A549 (cell line): ENCODE measurements around the gene DAB1. TPM values are rescaled to one million over a fixed set of nuclear protein-coding genes. Genes with fewer than 3 reads are reported as not detected.

Experiments used
- ATAC-seq, 2 experiments: fragments of 200-7000 bp in 1 of 2; fragments of >200 bp in 1 of 2; cut with Nextera tagmentation in 1 of 2; cut with Tn5 transposase in 1 of 2; 3 replicates each; pipeline versions ENCODE4 v1.8.0 to v1.9.1; 2018 to 2020; ENCODE audit warnings: mild to moderate bottlenecking in 1 of 2, moderate library complexity in 1 of 2
- CTCF ChIA-PET: fragments of 300-600 bp; sonication (Branson Sonifier 250); formaldehyde crosslinking; extraction: SDS; loops from one replicate; lab custom pipeline; 2021; ENCODE audit warnings: antibody characterized with exemption, inconsistent platforms; lab: Yijun Ruan, JAX
- POLR2A ChIA-PET: fragments of 350-600 bp; formaldehyde crosslinking; extraction: SDS; loops from one replicate; lab custom pipeline; 2021; ENCODE audit warnings: antibody characterized with exemption, inconsistent platforms; lab: Yijun Ruan, JAX
- DNase-seq, 2 experiments: peaks; one replicate each; pipeline versions ENCODE4 v3.0.0 to v3.0.0-alpha.2; 2011 to 2016; ENCODE audit warnings: low read depth in 1 of 2, low spot score in 1 of 2
- FAIRE-seq: peaks from 2 replicates; lab custom pipeline; 2011; peaks lifted over from hg19 to GRCh38; lab: Jason Lieb, UNC
- H3K27ac ChIP-seq, 2 experiments: fragments of >200 bp; sonication (Bioruptor Twin); formaldehyde crosslinking; 3 replicates each; pipeline ENCODE4 v1.5.1; 2016 to 2017
- H3K4me1 ChIP-seq: fragments of >200 bp; sonication (Bioruptor Twin); formaldehyde crosslinking; 3 replicates; pipeline ENCODE4 v1.6.1; 2016
- H3K4me2 ChIP-seq: fragments of >200 bp; sonication (Bioruptor Twin); formaldehyde crosslinking; 3 replicates; pipeline ENCODE4 v1.6.1; 2016
- H3K4me3 ChIP-seq: fragments of >200 bp; sonication (Bioruptor Twin); formaldehyde crosslinking; 3 replicates; pipeline ENCODE4 v1.5.1; 2016
- H3K9me3 ChIP-seq: fragments of >200 bp; sonication (Bioruptor Twin); formaldehyde crosslinking; 3 replicates; pipeline ENCODE4 v1.6.1; 2016
- ATOH8 ChIP-seq: fragments of 250-450 bp; sonication (Bioruptor Pico); IDR thresholded peaks from 2 replicates; pipeline ENCODE4 v1.5.0; 2020; ENCODE audit warnings: low read depth, mild to moderate bottlenecking, moderate library complexity
- CBX8 ChIP-seq: fragments of 200-600 bp; sonication (generic); IDR thresholded peaks from 2 replicates; pipeline ENCODE4 v1.6.1; 2016
- CEBPB ChIP-seq, 2 experiments: fragments of >200 bp in 1 of 2; sonication (Bioruptor Twin) in 1 of 2; formaldehyde crosslinking in 1 of 2; IDR thresholded peaks; 2 replicates each; pipeline ENCODE4 v1.6.1; 2012 to 2016
- CHD2 ChIP-seq: fragments of 150-350 bp; IDR thresholded peaks from 2 replicates; pipeline ENCODE4 v1.6.1; 2014; ENCODE audit warnings: low read length; ENCODE audit not compliant: partially characterized antibody
- CHD4 ChIP-seq: fragments of 200-600 bp; sonication (generic); IDR thresholded peaks from 2 replicates; pipeline ENCODE4 v1.6.1; 2016; ENCODE audit warnings: antibody characterized with exemption, mild to moderate bottlenecking, borderline replicate concordance
- EHF ChIP-seq: fragments of 250-450 bp; sonication (Bioruptor Pico); IDR thresholded peaks from 2 replicates; pipeline ENCODE4 v1.5.0; 2020; ENCODE audit warnings: mild to moderate bottlenecking
- EP300 ChIP-seq, 2 experiments: fragments of >200 bp; sonication (Bioruptor Twin); formaldehyde crosslinking; IDR thresholded peaks; 2 replicates in 1 of 2; 3 replicates in 1 of 2; pipeline ENCODE4 v1.6.1; 2016 to 2017
- ESRRA ChIP-seq: fragments of 150-350 bp; IDR thresholded peaks from 2 replicates; pipeline ENCODE4 v1.6.1; 2014; ENCODE audit warnings: mild to moderate bottlenecking, low read length, borderline replicate concordance
- FOSB ChIP-seq: fragments of 250-450 bp; sonication (Bioruptor Pico); IDR thresholded peaks from 2 replicates; pipeline ENCODE4 v1.5.0; 2020; ENCODE audit warnings: mild to moderate bottlenecking, moderate library complexity
- FOSL2 ChIP-seq, 2 experiments: fragments of 450-650 bp in 1 of 2; fragments of >200 bp in 1 of 2; sonication (Bioruptor Twin) in 1 of 2; formaldehyde crosslinking; IDR thresholded peaks; 2 replicates each; pipeline versions ENCODE4 v1.5.0 to v1.6.1; 2016 to 2020; ENCODE audit warnings: mild to moderate bottlenecking in 1 of 2, moderate library complexity in 1 of 2
- HOXA7 ChIP-seq: fragments of 250-450 bp; sonication (Bioruptor Pico); IDR thresholded peaks from 2 replicates; pipeline ENCODE4 v1.5.0; 2020; ENCODE audit warnings: mild to moderate bottlenecking, moderate library complexity
- HOXB13 ChIP-seq: fragments of 250-450 bp; sonication (Bioruptor Pico); IDR thresholded peaks from 2 replicates; pipeline ENCODE4 v1.5.0; 2020; ENCODE audit warnings: low read depth, mild to moderate bottlenecking, moderate library complexity
- KDM1A ChIP-seq: fragments of 200-600 bp; sonication (generic); IDR thresholded peaks from 2 replicates; pipeline ENCODE4 v1.6.1; 2016; ENCODE audit warnings: low read depth, mild to moderate bottlenecking
- MAX ChIP-seq: IDR thresholded peaks from 2 replicates; pipeline ENCODE4 v1.6.1; 2012
- MAZ ChIP-seq: fragments of 150-350 bp; IDR thresholded peaks from 2 replicates; pipeline ENCODE4 v1.6.1; 2014; ENCODE audit warnings: antibody characterized with exemption, low read depth, low read length, borderline replicate concordance
- NPAS2 ChIP-seq: fragments of 250-450 bp; sonication (Bioruptor Pico); IDR thresholded peaks from 2 replicates; pipeline ENCODE4 v1.8.0; 2022; ENCODE audit warnings: mild to moderate bottlenecking, moderate library complexity, borderline replicate concordance
- NR3C1 ChIP-seq: fragments of >200 bp; sonication (Bioruptor Twin); formaldehyde crosslinking; IDR thresholded peaks from 3 replicates; pipeline ENCODE4 v1.6.1; 2017
- PBX3 ChIP-seq: IDR thresholded peaks from 2 replicates; pipeline ENCODE4 v1.6.1; 2012
- POLR2AphosphoS2 ChIP-seq: conservative IDR thresholded peaks from 2 replicates; pipeline ENCODE4 v1.6.1; 2012; ENCODE audit warnings: low read length, improper control_type of control experiment, inconsistent platforms
- RCOR1 ChIP-seq: fragments of 150-350 bp; IDR thresholded peaks from 2 replicates; pipeline ENCODE4 v1.6.1; 2014; ENCODE audit warnings: antibody characterized with exemption, low read length, low read depth
- SMC3 ChIP-seq: fragments of >200 bp; sonication (Bioruptor Twin); formaldehyde crosslinking; IDR thresholded peaks from 3 replicates; pipeline ENCODE4 v1.6.1; 2018; ENCODE audit warnings: inconsistent platforms
- TP53 ChIP-seq: fragments of 250-450 bp; sonication (Bioruptor Pico); IDR thresholded peaks from 2 replicates; pipeline ENCODE4 v1.5.0; 2021; ENCODE audit warnings: mild to moderate bottlenecking, moderate library complexity
- USF2 ChIP-seq: fragments of 450-650 bp; IDR thresholded peaks from 2 replicates; pipeline ENCODE4 v1.6.1; 2014; ENCODE audit warnings: antibody characterized with exemption
- ZC3H11A ChIP-seq: fragments of 450-650 bp; IDR thresholded peaks from 2 replicates; pipeline ENCODE4 v1.6.1; 2014; ENCODE audit warnings: antibody characterized with exemption, mild to moderate bottlenecking
- ZSCAN20 ChIP-seq: fragments of 250-450 bp; sonication (Bioruptor Pico); IDR thresholded peaks from 2 replicates; pipeline ENCODE4 v1.8.0; 2022; ENCODE audit warnings: mild to moderate bottlenecking, moderate library complexity
- WGBS: methylation state at CpG from one replicate; pipeline ENCODE4 v1.1.6; 2017; ENCODE audit errors: missing lambda C conversion rate; 5-methylcytosine and 5-hydroxymethylcytosine counted together
- polyA plus RNA-seq, 4 experiments: library from polyadenylated mRNA; depleted of rRNA in 3 of 4; stranded (reverse); fragments of >200 nt; fragmentation: RNase III in 1 of 4; extraction: RNeasy Plus Mini Kit Qiagen cat#74134 plus additional on column Dnase treatment in 1 of 4; gene quantifications; 2 replicates in 3 of 4; 3 replicates in 1 of 4; pipeline ENCODE4 v1.2.3, GENCODE V29; 2011 to 2017

Gene DAB1
- polyA plus RNA-seq, 2 of the 4 experiments (the other 2 are of a cell fraction): not detected

- no peak for TF ChIP-seq PBX3
Observed at GRCh38 chr1:57026624-57027354, 397.1 kb downstream of the DAB1 start (continued).

GRCh38 chr1:57024855-57025254, 399.0 kb downstream of the DAB1 start:
- Histone ChIP-seq H3K9me3 (no peaks in the 10 kb centered on the region), H3K4me2 (no peak overlapping the region)
- no peak for ATAC-seq
- POLR2A ChIA-PET: no interaction called here
- CTCF ChIA-PET: no interaction called here
- TF ChIP-seq EHF (CRISPR knock-in tag): no peak
- TF ChIP-seq MAZ: no peak
- TF ChIP-seq TP53 (CRISPR knock-in tag): no peak
- TF ChIP-seq MAX: no peak
- no peak for TF ChIP-seq USF2
- no peak for TF ChIP-seq RCOR1
- TF ChIP-seq, all 56 proteins: peak for 0
- H3K4me3 ChIP-seq: no peak overlapping the region
- FAIRE-seq: no peak
- DNase-seq: no peak
- 25% methylated on average over 8 of the region's 8 CpGs for WGBS
- no peaks in the 10 kb centered on the region for H3K4me1 ChIP-seq
- H3K27ac ChIP-seq: no peak overlapping the region

GRCh38 chr1:57024428-57024827, 399.4 kb downstream of the DAB1 start:
- ChIA-PET POLR2A (no interaction called here), CTCF (no interaction called here)
- Histone ChIP-seq H3K9me3 (no peaks in the 10 kb centered on the region), H3K27ac (no peak overlapping the region), H3K4me3 (no peak overlapping the region), H3K4me1 (no peaks in the 10 kb centered on the region), H3K4me2 (no peak overlapping the region)
- FAIRE-seq (no peak), DNase-seq (no peak), ATAC-seq (no peak)
- 11% methylated on average over 4 of the region's 4 CpGs for WGBS
- no peak for TF ChIP-seq HOXA7 (CRISPR knock-in tag)
- TF ChIP-seq KDM1A: no peak
- no peak for TF ChIP-seq HOXB13 (CRISPR knock-in tag)
- TF ChIP-seq ZSCAN20 (CRISPR knock-in tag): no peak
- TF ChIP-seq SMC3: no peak
- no peak for TF ChIP-seq ZC3H11A
- no peak for TF ChIP-seq ATOH8 (CRISPR knock-in tag)
- TF ChIP-seq CHD2: no peak
- TF ChIP-seq MAX: no peak
- no peak for TF ChIP-seq EHF (CRISPR knock-in tag)
- TF ChIP-seq NR3C1: no peak
- TF ChIP-seq CEBPB (IDR thresholded peaks at IDR 0.05): no peak
- TF ChIP-seq NPAS2 (CRISPR knock-in tag): no peak
- TF ChIP-seq CHD4: no peak
- no peak for TF ChIP-seq CBX8
- no peak for TF ChIP-seq FOSL2 (IDR thresholded peaks at IDR 0.05)
- TF ChIP-seq FOSL2 (CRISPR knock-in tag; IDR thresholded peaks at IDR 0.05): no peak
- TF ChIP-seq POLR2AphosphoS2: no peak
- no peak for TF ChIP-seq EP300 (IDR thresholded peaks at IDR 0.05)
- TF ChIP-seq ESRRA: no peak
- no peak for TF ChIP-seq FOSB (CRISPR knock-in tag)
